Umbilical cord (tissue), 2 donors: Measurements from ENCODE around the gene SLC27A1. TPM values are rescaled to one million over a fixed set of nuclear protein-coding genes. Genes with fewer than 3 reads are reported as not detected.

Experiments used
- DNase-seq: peaks from one replicate; pipeline ENCODE4 v3.0.0-alpha.2; 2015; ENCODE audit warnings: low spot score
- total RNA-seq: library from RNA; depleted of rRNA; stranded (reverse); fragments of >200 nt; gene quantifications from one replicate; pipeline ENCODE4 v1.2.3, GENCODE V29; 2014; ENCODE audit warnings: low replicate concordance; ENCODE audit not compliant: insufficient read depth

The SLC27A1 gene
- 15.4 TPM for total RNA-seq

GRCh38 chr19:17470068-17470841, at the start of gene SLC27A1:
SLC27A1 (plus strand) TSS chr19:17470524; CDS start chr19:17470541, 17 bp downstream.
- DNase-seq, result peak; percentile 100

- no peak for DNase-seq
Observed at GRCh38 chr19:17421942-17422341, 48.4 kb upstream of the SLC27A1 start.

- no peak for DNase-seq
Observed at GRCh38 chr19:17423429-17424208, 46.7 kb upstream of the SLC27A1 start.

- DNase-seq, result peak; percentile 45
Observed at GRCh38 chr19:17424743-17425365, 45.5 kb upstream of the SLC27A1 start.

GRCh38 chr19:17429641-17430113, 40.6 kb upstream of the SLC27A1 start:
- peak; percentile 61 for DNase-seq

- DNase-seq, result no peak
Observed at GRCh38 chr19:17431417-17431816, 38.9 kb upstream of the SLC27A1 start.

GRCh38 chr19:17435218-17435617, 35.1 kb upstream of the SLC27A1 start:
- no peak for DNase-seq

GRCh38 chr19:17436094-17436873, 34.0 kb upstream of the SLC27A1 start:
- DNase-seq, result no peak

GRCh38 chr19:17436874-17437267, 33.5 kb upstream of the SLC27A1 start:
- no peak for DNase-seq

GRCh38 chr19:17441241-17442021, 28.9 kb upstream of the SLC27A1 start:
- no peak for DNase-seq

GRCh38 chr19:17445526-17446165, 24.7 kb upstream of the SLC27A1 start:
- no peak for DNase-seq

- DNase-seq, result no peak
Observed at GRCh38 chr19:17447704-17448130, 22.6 kb upstream of the SLC27A1 start.

GRCh38 chr19:17448131-17448967, 22.0 kb upstream of the SLC27A1 start, which contains the start of gene TMEM221:
TMEM221 (minus strand) TSS chr19:17448668; CDS start chr19:17448462, 206 bp downstream.
- DNase-seq, result peak; percentile 45

GRCh38 chr19:17450264-17451075, 19.9 kb upstream of the SLC27A1 start:
- DNase-seq, result no peak

- DNase-seq, result no peak
Observed at GRCh38 chr19:17451820-17452219, 18.5 kb upstream of the SLC27A1 start.

GRCh38 chr19:17454576-17455071, 15.7 kb upstream of the SLC27A1 start:
- DNase-seq, result no peak

GRCh38 chr19:17455308-17456123, 14.8 kb upstream of the SLC27A1 start:
- no peak for DNase-seq
